CD4-positive, alpha-beta T cell treated with Interleukin-17A for 1 hour (primary cell): ENCODE measurements around the gene IL6.
"Not testable (repeated sequence)": the region's sequence is repeated elsewhere in the genome, so short reads cannot be mapped to it uniquely, and the experiment has no call there.

Experiments
- DNase-seq: peaks from one replicate; pipeline ENCODE4 v3.0.0-alpha.2; 2020

IL6 gene

GRCh38 chr7:22726907-22727713, at the start of gene IL6:
Gene IL6 (plus strand): TSS chr7:22727200. CDS start chr7:22727263, 63 bp downstream.
- peak; percentile 5 for DNase-seq

- DNase-seq, result not testable (repeated sequence)
Measured at GRCh38 chr7:22677263-22677662, 49.7 kb upstream of the IL6 start.

GRCh38 chr7:22677680-22678079, 49.3 kb upstream of the IL6 start:
- DNase-seq, result no peak

- no peak for DNase-seq
Measured at GRCh38 chr7:22680482-22680911, 46.5 kb upstream of the IL6 start.

- DNase-seq, result no peak
Measured at GRCh38 chr7:22681312-22681711, 45.7 kb upstream of the IL6 start.

GRCh38 chr7:22681852-22682657, 44.9 kb upstream of the IL6 start:
- DNase-seq, result no peak

GRCh38 chr7:22683379-22683778, 43.6 kb upstream of the IL6 start:
- DNase-seq, result no peak

- DNase-seq, result no peak
Measured at GRCh38 chr7:22686620-22687019, 40.4 kb upstream of the IL6 start.

GRCh38 chr7:22688084-22688483, 38.9 kb upstream of the IL6 start:
- DNase-seq, result no peak

- DNase-seq, result not testable (repeated sequence)
Measured at GRCh38 chr7:22688934-22689333, 38.1 kb upstream of the IL6 start.

- peak; percentile 10 for DNase-seq
Measured at GRCh38 chr7:22694597-22695207, 32.3 kb upstream of the IL6 start.

- no peak for DNase-seq
Measured at GRCh38 chr7:22695476-22696132, 31.4 kb upstream of the IL6 start.

- no peak for DNase-seq
Measured at GRCh38 chr7:22696541-22697228, 30.3 kb upstream of the IL6 start.

- DNase-seq, result no peak
Measured at GRCh38 chr7:22697322-22697859, 29.6 kb upstream of the IL6 start.

- DNase-seq, result peak; percentile 49
Measured at GRCh38 chr7:22697876-22698606, 29.0 kb upstream of the IL6 start.

GRCh38 chr7:22698767-22699166, 28.2 kb upstream of the IL6 start:
- DNase-seq, result no peak

- no peak for DNase-seq
Measured at GRCh38 chr7:22700559-22701002, 26.4 kb upstream of the IL6 start.

GRCh38 chr7:22702516-22702915, 24.5 kb upstream of the IL6 start:
- DNase-seq, result no peak

GRCh38 chr7:22703107-22703855, 23.7 kb upstream of the IL6 start:
- not testable (repeated sequence) for DNase-seq

GRCh38 chr7:22703978-22704610, 22.9 kb upstream of the IL6 start:
- not testable (repeated sequence) for DNase-seq
